ENCODE results near the gene PRR9.
"Not testable (repeated sequence)": the region's sequence is repeated elsewhere in the genome, so short reads cannot be mapped to it uniquely, and the experiment has no call there.

PRR9 gene

GRCh38 chr1:153217212-153217611 is at the start of gene PRR9:
PRR9 (plus strand) TSS chr1:153217584; CDS start chr1:153218145, 561 bp downstream.
- DNase-seq, result no peak

GRCh38 chr1:153168686-153169085 is 48.7 kb upstream of the PRR9 start:
- no peak for DNase-seq

- DNase-seq, result no peak
Observed at GRCh38 chr1:153174624-153175023, 42.8 kb upstream of the PRR9 start.

GRCh38 chr1:153178922-153179321 is 38.5 kb upstream of the PRR9 start:
- no peak for DNase-seq

- DNase-seq, result no peak
Observed at GRCh38 chr1:153180556-153180955, 36.8 kb upstream of the PRR9 start.

GRCh38 chr1:153188301-153188700 is 29.1 kb upstream of the PRR9 start:
- not testable (repeated sequence) for DNase-seq

- DNase-seq, result no peak
Observed at GRCh38 chr1:153190373-153190772, 27.0 kb upstream of the PRR9 start.

GRCh38 chr1:153192697-153193096 is 24.7 kb upstream of the PRR9 start:
- DNase-seq, result peak; percentile 9

- DNase-seq, result no peak
Observed at GRCh38 chr1:153194331-153195050, 22.9 kb upstream of the PRR9 start.

- no peak for DNase-seq
Observed at GRCh38 chr1:153195216-153195615, 22.2 kb upstream of the PRR9 start.

- DNase-seq, result no peak
Observed at GRCh38 chr1:153202006-153202405, 15.4 kb upstream of the PRR9 start.

GRCh38 chr1:153203130-153203529 is 14.3 kb upstream of the PRR9 start, which contains the start of gene LELP1:
LELP1 (plus strand) TSS chr1:153203430; CDS start chr1:153204708, 1,278 bp downstream.
- DNase-seq, result no peak

GRCh38 chr1:153206631-153207030 is 10.8 kb upstream of the PRR9 start:
- no peak for DNase-seq

- DNase-seq, result no peak
Observed at GRCh38 chr1:153210206-153210605, 7.2 kb upstream of the PRR9 start.

GRCh38 chr1:153212201-153212600 is 5.2 kb upstream of the PRR9 start:
- no peak for DNase-seq

GRCh38 chr1:153213519-153213918 is 3.9 kb upstream of the PRR9 start:
- no peak for DNase-seq

- no peak for DNase-seq
Observed at GRCh38 chr1:153217744-153218416, 496 bp downstream of the PRR9 start.

- no peak for DNase-seq
Observed at GRCh38 chr1:153220606-153221303, 3.4 kb downstream of the PRR9 start.

- DNase-seq, result peak; percentile 55
Observed at GRCh38 chr1:153223040-153223891, 5.9 kb downstream of the PRR9 start.

- DNase-seq, result no peak
Observed at GRCh38 chr1:153227810-153228209, 10.4 kb downstream of the PRR9 start.

GRCh38 chr1:153228491-153228890 is 11.1 kb downstream of the PRR9 start:
- DNase-seq, result no peak

- DNase-seq, result not testable (repeated sequence)
Observed at GRCh38 chr1:153229076-153229829, 11.9 kb downstream of the PRR9 start.

All from SHP77 treated with DMSO at 0.1 percent for 48 hours (cell line).